ENCODE data around the gene DGKI. TPM values are rescaled to one million over a fixed set of nuclear protein-coding genes. Genes with fewer than 3 reads are reported as not detected.

DGKI gene
- total RNA-seq, 1 experiment from 2014 or later, result 0.55 TPM

DNA sequence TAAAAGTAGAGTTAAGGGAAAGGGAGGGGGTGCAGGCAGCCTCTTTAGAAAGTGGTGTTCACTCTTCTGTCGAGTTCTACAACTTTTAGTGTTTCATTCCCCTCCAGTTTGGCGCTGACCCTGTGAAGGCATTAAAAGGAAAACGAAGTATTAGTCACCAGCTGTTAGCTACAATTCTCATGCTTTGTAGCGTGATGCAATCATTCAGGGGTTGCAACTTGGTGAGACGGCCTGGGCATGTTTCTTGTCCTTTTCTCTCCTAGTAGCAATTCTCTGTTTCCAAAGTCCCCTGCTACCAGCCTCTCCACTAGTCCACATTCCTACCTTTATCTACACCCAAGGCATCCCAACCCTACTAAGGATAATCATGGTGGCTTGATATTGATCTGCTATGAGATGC is 33.7 kb upstream of the DGKI start:
- H3K18ac ChIP-seq (ENCODE audit: insufficient read length, low read depth, low read length), result no peak overlapping the region
- H2BK20ac ChIP-seq (ENCODE audit: low read depth, low read length, poor library complexity, severe bottlenecking), result no peak overlapping the region
- H3K23me2 ChIP-seq (ENCODE audit: insufficient read length, low read depth, low read length, poor library complexity, severe bottlenecking), result no peaks in the 10 kb centered on the region
- H3K27me3 ChIP-seq (ENCODE audit: insufficient read depth, low read length), result no peaks in the 10 kb centered on the region
- no peak overlapping the region for H4K91ac ChIP-seq (ENCODE audit: insufficient read length, low read depth, low read length)
- no peaks in the 10 kb centered on the region; the same call in 1 of the 2 replicates for H3K27me3 Mint-ChIP-seq (ENCODE audit: low read depth)
- no peak for TF ChIP-seq CTCF (conservative IDR thresholded peaks at IDR 0.05)
- H2BK120ac ChIP-seq (ENCODE audit: low read depth, low read length, poor library complexity, severe bottlenecking), result no peak overlapping the region
- no peak overlapping the region for H3T11ph ChIP-seq (ENCODE audit: low read length)
- H3K56ac ChIP-seq (ENCODE audit: insufficient read length, low read depth, low read length), result no peak overlapping the region
- H3K9ac ChIP-seq (ENCODE audit: extremely low read depth, insufficient read length, low read length), result no peak overlapping the region
- no peaks in the 10 kb centered on the region for H3K9me3 ChIP-seq (ENCODE audit: control insufficient read depth, low read depth, low read length)
- peak overlapping the region; percentile 44 to 46; a peak in 2 of 5 replicates for H3K4me3 Mint-ChIP-seq
- no peak overlapping the region for H3K4me2 ChIP-seq (ENCODE audit: insufficient read depth, insufficient read length, low read length)
- peaks cover 9 to 11% of the 10 kb centered on the region in 2 experiments for H3K9me3 Mint-ChIP-seq
- no peaks in the 10 kb centered on the region for H3K79me2 ChIP-seq (ENCODE audit: insufficient read depth, low read length)
- H2BK15ac ChIP-seq (ENCODE audit: low read depth, low read length), result no peak overlapping the region
- peaks cover 19% of the 10 kb centered on the region for H3K4me1 ChIP-seq (ENCODE audit: insufficient read depth, low read length)
- peak overlapping the region; percentile 94 to 98 (median 98); a peak in 6 of 7 replicates for H3K27ac Mint-ChIP-seq
- H4K5ac ChIP-seq (ENCODE audit: insufficient read length, low read depth, low read length), result no peak overlapping the region
- no peak overlapping the region for H3K23ac ChIP-seq (ENCODE audit: insufficient read length, low read depth, low read length)
- no peak for DNase-seq
- H4K8ac ChIP-seq (replicated peaks; ENCODE audit: insufficient read length, low read depth, low read length), result no peak overlapping the region
- H2BK5ac ChIP-seq (ENCODE audit: insufficient read length, low read length), result no peak overlapping the region
- H3K14ac ChIP-seq (ENCODE audit: insufficient read depth, low read length), result no peak overlapping the region
- no CpG with 5 or more reads among the region's 5 CpGs for WGBS (ENCODE audit: extremely low coverage, insufficient read length, low lambda C conversion rate)
- H2BK12ac ChIP-seq (ENCODE audit: insufficient read length, low read depth, low read length), result no peak overlapping the region
- H3K27ac ChIP-seq (ENCODE audit: insufficient read length, low read depth, low read length), result peak overlapping the region; percentile 86
- H4K20me1 ChIP-seq (ENCODE audit: control insufficient read depth, insufficient read depth, insufficient read length), result no peaks in the 10 kb centered on the region
- no peak overlapping the region for H2AFZ ChIP-seq (ENCODE audit: low read length)
- peaks cover 55 to 79% (median 73%) of the 10 kb centered on the region in 3 experiments for H3K36me3 Mint-ChIP-seq (ENCODE audit: insufficient read depth in 1 of 3, low read depth in 3 of 3)
- H3K4ac ChIP-seq (ENCODE audit: low read depth, low read length), result no peak overlapping the region
- H3K4me1 Mint-ChIP-seq, result peaks cover 63 to 69% of the 10 kb centered on the region in 2 experiments
- no peak overlapping the region for H2AK5ac ChIP-seq (ENCODE audit: insufficient read length, low read length)
- no peaks in the 10 kb centered on the region for H3K79me1 ChIP-seq (ENCODE audit: insufficient read depth, low read depth, low read length, poor library complexity, severe bottlenecking)
